Endothelial cell of umbilical vein (primary cell): ENCODE data around the gene NCOA6. TPM values are rescaled to one million over a fixed set of nuclear protein-coding genes. Genes with fewer than 3 reads are reported as not detected.

Experiments used
- BruUV-seq: library from RNA; stranded (reverse); fragments of 400-500 nt; replicated peaks from 2 replicates; lab custom pipeline; 2021; lab: Mats Ljungman, UMichigan
- CTCF ChIA-PET: fragments of 300-600, 350-600 bp; sonication (Branson Sonifier 250); formaldehyde crosslinking; loops from one replicate; lab custom pipeline; 2021; ENCODE audit warnings: antibody characterized with exemption, inconsistent platforms; lab: Charles Lee
- POLR2A ChIA-PET: fragments of 300-600, 350-600 bp; sonication (Branson Sonifier 250); formaldehyde crosslinking; loops from one replicate; lab custom pipeline; 2021; ENCODE audit warnings: antibody characterized with exemption, inconsistent platforms; lab: Charles Lee
- DNase-seq: peaks from one replicate; pipeline ENCODE4 v3.0.0-alpha.2; 2011; ENCODE audit warnings: low read depth, low spot score
- FAIRE-seq: peaks from 2 replicates; lab custom pipeline; 2011; peaks lifted over from hg19 to GRCh38; lab: Jason Lieb, UNC
- H2AFZ ChIP-seq: 2 replicates; pipeline ENCODE4 v1.6.0; 2012; ENCODE audit warnings: low read depth, low read length, control low read depth, inconsistent platforms
- H3K27ac ChIP-seq: 2 replicates; pipeline ENCODE4 v1.5.1; 2011; ENCODE audit warnings: low read depth, mild to moderate bottlenecking, control low read depth, low read length, moderate library complexity; ENCODE audit not compliant: insufficient read depth
- H3K27me3 ChIP-seq, 2 experiments: 2 replicates each; pipeline versions ENCODE4 v1.6.0 to v1.6.1; 2011; ENCODE audit warnings: low read length in 2 of 2, mixed read lengths in 1 of 2; ENCODE audit not compliant: control insufficient read depth in 2 of 2, insufficient read depth in 2 of 2
- H3K36me3 ChIP-seq, 2 experiments: 2 replicates in 1 of 2; 3 replicates in 1 of 2; pipeline ENCODE4 v1.5.1; 2011; ENCODE audit warnings: low read length in 2 of 2, mild to moderate bottlenecking in 1 of 2, moderate library complexity in 1 of 2; ENCODE audit not compliant: control insufficient read depth in 2 of 2, insufficient read depth in 2 of 2; ENCODE audit errors: extremely low read depth in 1 of 2
- H3K4me1 ChIP-seq: 3 replicates; pipeline ENCODE4 v1.5.1; 2011; ENCODE audit warnings: mild to moderate bottlenecking, low read length; ENCODE audit not compliant: control insufficient read depth, insufficient read depth; ENCODE audit errors: extremely low read depth
- H3K4me2 ChIP-seq: 2 replicates; pipeline ENCODE4 v1.6.1; 2011; ENCODE audit warnings: low read length, control low read depth, mixed read lengths; ENCODE audit not compliant: insufficient read depth
- H3K4me3 ChIP-seq, 3 experiments: fragments of 200-600 bp in 1 of 3; sonication (generic), shearing (Covaris generic) in 1 of 3; replicated peaks in 1 of 3; 2 replicates each; pipeline ENCODE4 v1.5.1; 2011 to 2016; ENCODE audit warnings: control low read depth in 3 of 3, low read length in 3 of 3, mild to moderate bottlenecking in 2 of 3, inconsistent platforms in 1 of 3, low read depth in 1 of 3, moderate library complexity in 1 of 3; ENCODE audit not compliant: insufficient read depth in 1 of 3
- H3K79me2 ChIP-seq: 2 replicates; pipeline ENCODE4 v1.6.0; 2012; ENCODE audit warnings: low read length, inconsistent platforms; ENCODE audit not compliant: control insufficient read depth, insufficient read depth
- H3K9ac ChIP-seq: replicated peaks from 2 replicates; pipeline ENCODE3; 2011; ENCODE audit warnings: low read length, control low read depth; ENCODE audit not compliant: insufficient read depth; ENCODE audit errors: extremely low read depth
- H3K9me1 ChIP-seq: replicated peaks from 3 replicates; pipeline ENCODE4 v1.6.0; 2011; ENCODE audit warnings: mild to moderate bottlenecking, low read length; ENCODE audit not compliant: control insufficient read depth, insufficient read depth; ENCODE audit errors: extremely low read depth
- H3K9me3 ChIP-seq: replicated peaks from 2 replicates; pipeline ENCODE4 v1.5.1; 2012; ENCODE audit warnings: low read length, inconsistent platforms; ENCODE audit not compliant: control insufficient read depth, insufficient read depth
- H4K20me1 ChIP-seq: replicated peaks from 2 replicates; pipeline ENCODE3; 2011; ENCODE audit warnings: mild to moderate bottlenecking, low read length; ENCODE audit not compliant: control insufficient read depth, insufficient read depth; ENCODE audit errors: extremely low read depth
- EZH2 ChIP-seq: IDR thresholded peaks from 2 replicates; pipeline ENCODE4 v1.6.1; 2012; ENCODE audit warnings: borderline replicate concordance, low read depth, mild to moderate bottlenecking, moderate library complexity, low read length, inconsistent platforms; ENCODE audit not compliant: severe bottlenecking
- FOS ChIP-seq: IDR thresholded peaks from 2 replicates; pipeline ENCODE4 v1.6.1; 2011; ENCODE audit warnings: mild to moderate bottlenecking, low read length, moderate library complexity, borderline replicate concordance; ENCODE audit not compliant: insufficient read depth
- GATA2 ChIP-seq: IDR thresholded peaks from 2 replicates; pipeline ENCODE4 v1.7.0; 2011; ENCODE audit warnings: low read depth, mild to moderate bottlenecking, moderate library complexity, mixed read lengths, low read length; ENCODE audit not compliant: insufficient read length, insufficient read depth
- JUN ChIP-seq: IDR thresholded peaks from 2 replicates; pipeline ENCODE4 v1.6.1; 2011; ENCODE audit warnings: borderline replicate concordance, low read depth; ENCODE audit not compliant: insufficient read length, insufficient read depth
- MAX ChIP-seq: IDR thresholded peaks from 2 replicates; pipeline ENCODE4 v1.6.1; 2011; ENCODE audit not compliant: insufficient read depth, insufficient read length
- MYC ChIP-seq: IDR thresholded peaks from one replicate; pipeline ENCODE4 v1.6.1; 2011; ENCODE audit warnings: mild to moderate bottlenecking, low read depth, low read length
- POLR2A ChIP-seq: IDR thresholded peaks from 2 replicates; pipeline ENCODE4 v1.6.1; 2012; ENCODE audit warnings: low read depth, mild to moderate bottlenecking, control low read depth, low read length
- POLR2AphosphoS5 ChIP-seq: IDR thresholded peaks from 2 replicates; pipeline ENCODE4 v1.6.1; 2012; ENCODE audit warnings: low read depth, mild to moderate bottlenecking, control low read depth, low read length, moderate library complexity; ENCODE audit not compliant: insufficient read depth
- dilution Hi-C: fragments of 300-500 bp; cut with MboI; formaldehyde crosslinking; loops from one replicate; pipeline ENCODE4 v1.15.0; 2019; ENCODE audit warnings: low sequenced_read_pairs; ENCODE audit not compliant: extremely low pct_ligation_motif_present
- intact Hi-C: fragments of 100-400 bp; cut with micrococcal nuclease; formaldehyde crosslinking; loops from one replicate; pipeline ENCODE4 v1.10.0; 2022
- polyA plus RNA-seq, 4 experiments: library from polyadenylated mRNA; depleted of rRNA in 3 of 4; stranded (reverse) in 3 of 4; unstranded in 1 of 4; fragments of >200 nt; gene quantifications; 2 replicates each; pipeline versions ENCODE4 v1.2.1 to v1.2.3, GENCODE V29; 2011 to 2012; ENCODE audit warnings: missing spikeins in 1 of 4
- total RNA-seq: library from RNA; stranded (reverse); gene quantifications from 2 replicates; pipeline ENCODE4 v1.2.3, GENCODE V29; 2021
- TF ChIP-seq, protein P1 (sequence below), 2 donors: IDR thresholded peaks; 1 replicate in 1 of 2; 2 replicates in 1 of 2; pipeline ENCODE4 v1.5.1; 2011; ENCODE audit warnings: low read length in 2 of 2, mild to moderate bottlenecking in 2 of 2, moderate library complexity in 2 of 2, control low read depth in 1 of 2, inconsistent platforms in 1 of 2, low read depth in 1 of 2; ENCODE audit not compliant: insufficient read depth in 1 of 2; ENCODE audit errors: extremely low read depth in 1 of 2

The NCOA6 gene
- total and polyA plus RNA-seq, 2 donors (not counting 3 experiments of a cell fraction or from before 2014, with no cell fraction given), result 16.9 to 26.7 TPM

DNA sequence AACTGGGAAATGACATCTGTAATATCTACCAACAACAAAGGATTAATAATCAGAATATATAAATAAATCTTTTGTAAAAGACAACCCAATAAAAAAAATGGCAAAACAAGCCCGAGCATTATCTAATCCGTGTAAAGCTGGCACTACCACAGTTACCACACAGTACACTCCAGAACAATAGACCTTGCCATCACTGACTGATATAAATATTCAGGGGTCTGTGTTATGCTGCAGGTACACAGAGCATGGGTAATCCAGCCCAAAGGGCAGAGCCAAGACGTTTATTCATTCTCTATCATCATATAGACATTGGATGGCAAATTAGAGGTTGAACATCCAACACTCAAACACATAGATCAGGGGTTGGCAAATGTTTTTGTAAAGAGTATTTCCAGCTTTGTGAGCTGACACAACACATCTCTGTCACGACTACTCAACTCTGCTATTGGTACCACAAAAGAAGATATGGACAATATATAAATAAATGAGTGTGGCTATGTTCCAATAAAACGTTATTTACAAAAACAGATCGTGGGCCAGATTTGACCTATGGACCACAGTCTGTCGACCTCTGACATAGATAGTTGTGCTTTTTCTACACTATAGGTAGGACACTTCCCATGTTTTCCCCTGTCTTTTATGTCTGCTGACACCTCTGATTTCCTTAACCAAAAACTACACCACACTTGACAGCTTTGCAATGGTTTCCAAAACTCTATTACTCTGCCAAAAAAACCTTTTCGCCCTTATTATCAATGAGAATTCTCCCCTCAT, 4.5 kb downstream of the NCOA6 start:
- Histone ChIP-seq H3K27ac (no peak overlapping the region), H3K4me3 (no peak overlapping the region), H3K9ac (no peak overlapping the region), H2AFZ (no peak overlapping the region), H3K4me2 (no peak overlapping the region), H3K4me1 (peaks cover 11% of the 10 kb centered on the region), H3K79me2 (peaks cover 81% of the 10 kb centered on the region), H3K27me3 (no peaks in the 10 kb centered on the region), H3K9me3 (no peaks in the 10 kb centered on the region), H4K20me1 (peaks cover 8% of the 10 kb centered on the region), H3K36me3 (no peaks in the 10 kb centered on the region), H3K9me1 (no peaks in the 10 kb centered on the region)
- intact Hi-C loops (no loop called here), dilution Hi-C loops (no loop called here)
- FAIRE-seq (no peak), DNase-seq (no peak)
- ChIA-PET POLR2A (interaction anchor here (0.7 kb wide), 1 partner anchor 208 kb away, joined by 3 read pairs; no protein-coding TSS in a partner anchor), CTCF (interaction anchor here (0.6 kb wide), 1 partner anchor 51 kb away, joined by 3 read pairs; no protein-coding TSS in a partner anchor)
- no TSS peak for BruUV-seq
- TF ChIP-seq, protein P1, sequence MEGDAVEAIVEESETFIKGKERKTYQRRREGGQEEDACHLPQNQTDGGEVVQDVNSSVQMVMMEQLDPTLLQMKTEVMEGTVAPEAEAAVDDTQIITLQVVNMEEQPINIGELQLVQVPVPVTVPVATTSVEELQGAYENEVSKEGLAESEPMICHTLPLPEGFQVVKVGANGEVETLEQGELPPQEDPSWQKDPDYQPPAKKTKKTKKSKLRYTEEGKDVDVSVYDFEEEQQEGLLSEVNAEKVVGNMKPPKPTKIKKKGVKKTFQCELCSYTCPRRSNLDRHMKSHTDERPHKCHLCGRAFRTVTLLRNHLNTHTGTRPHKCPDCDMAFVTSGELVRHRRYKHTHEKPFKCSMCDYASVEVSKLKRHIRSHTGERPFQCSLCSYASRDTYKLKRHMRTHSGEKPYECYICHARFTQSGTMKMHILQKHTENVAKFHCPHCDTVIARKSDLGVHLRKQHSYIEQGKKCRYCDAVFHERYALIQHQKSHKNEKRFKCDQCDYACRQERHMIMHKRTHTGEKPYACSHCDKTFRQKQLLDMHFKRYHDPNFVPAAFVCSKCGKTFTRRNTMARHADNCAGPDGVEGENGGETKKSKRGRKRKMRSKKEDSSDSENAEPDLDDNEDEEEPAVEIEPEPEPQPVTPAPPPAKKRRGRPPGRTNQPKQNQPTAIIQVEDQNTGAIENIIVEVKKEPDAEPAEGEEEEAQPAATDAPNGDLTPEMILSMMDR (IDR thresholded peaks at IDR 0.05; ENCODE audit: extremely low read depth in 1 of 2, insufficient read depth in 1 of 2, low read depth in 1 of 2, low read length in 2 of 2), result no peak
- TF ChIP-seq MAX (no peak), FOS (no peak), POLR2A (no peak), JUN (no peak), EZH2 (no peak), MYC (no peak), GATA2 (no peak), POLR2AphosphoS5 (no peak)
